ENCODE data around the gene CHCHD2.
"Not testable (repeated sequence)": the region's sequence is repeated elsewhere in the genome, so short reads cannot be mapped to it uniquely, and the experiment has no call there.

CHCHD2 gene

DNA sequence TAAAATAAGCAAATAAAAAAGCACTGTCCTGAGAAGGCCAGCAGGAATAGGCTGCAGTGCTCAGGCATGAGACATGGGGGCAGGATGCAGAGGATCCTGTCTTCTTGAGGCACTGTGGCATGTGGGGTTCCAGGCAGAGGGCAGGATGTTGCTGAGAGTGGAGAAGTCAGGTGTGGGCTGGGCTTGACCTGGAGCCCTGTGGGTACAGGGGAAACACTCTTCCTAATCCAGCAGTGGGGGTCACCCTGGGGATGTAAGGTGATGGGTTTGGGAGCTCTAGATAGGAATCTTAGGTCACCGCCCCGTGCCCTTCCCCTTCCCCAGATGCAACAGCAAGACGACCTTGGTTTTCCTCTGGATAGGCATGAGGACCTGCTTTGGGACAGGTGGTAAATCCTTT, 28.6 kb downstream of the CHCHD2 start:
- Histone ChIP-seq H3K36me3 (peaks cover 64 to 92% (median 74%) of the 10 kb centered on the region in 11 experiments), H3K27me3 (no peaks in the 10 kb centered on the region), H3K4me3 (no peak overlapping the region), H3K9me3 (replicated peaks in 1 of 11) (no peaks in the 10 kb centered on the region), H3K4me1 (peaks cover 22 to 52% (median 42%) of the 10 kb centered on the region in 10 experiments), H4K20me1 (peaks cover 0 to 49% (median 13%) of the 10 kb centered on the region in 11 experiments; a peak in 11 of 22 replicates), H3K4me2 (no peak overlapping the region), H3K9ac (no peak overlapping the region; a peak in 2 of 22 replicates), H3K27ac (peak overlapping the region in 1 of 11 experiments; percentile 53; a peak in 1 of 22 replicates)
- TF ChIP-seq Cebpa-rat (IDR thresholded peaks at IDR 0.05): no peak

DNA sequence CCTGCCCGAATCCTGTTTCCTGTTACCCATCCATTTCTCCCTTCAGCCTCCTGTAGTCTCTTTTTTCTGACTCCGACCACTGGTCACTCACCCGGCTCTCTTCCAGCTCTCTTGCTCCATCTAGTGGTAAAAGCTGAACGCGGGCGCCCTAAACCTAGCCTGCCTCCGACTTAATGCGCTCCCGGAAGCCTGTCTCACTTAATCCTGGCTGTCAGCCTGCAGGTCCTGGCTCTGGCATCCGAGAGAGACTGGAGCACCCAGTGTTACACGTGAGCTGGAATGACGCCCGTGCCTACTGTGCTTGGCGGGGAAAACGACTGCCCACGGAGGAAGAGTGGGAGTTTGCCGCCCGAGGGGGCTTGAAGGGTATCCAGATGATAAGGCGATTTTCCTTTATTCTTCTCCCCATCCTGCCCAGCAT, 31.9 kb downstream of the CHCHD2 start:
- H3K27ac ChIP-seq: no peak overlapping the region
- H3K27me3 ChIP-seq: no peaks in the 10 kb centered on the region
- no peak for TF ChIP-seq Cebpa-rat (IDR thresholded peaks at IDR 0.05)
- H3K36me3 ChIP-seq: peaks cover 64 to 98% (median 83%) of the 10 kb centered on the region in 11 experiments
- no peak overlapping the region for H3K4me3 ChIP-seq
- 0 out of 22 replicates have a peak overlapping the region, but pooled peaks of 1 of the 11 experiments have one; percentile 2 for H3K9ac ChIP-seq
- no peak overlapping the region for H3K4me2 ChIP-seq
- H4K20me1 ChIP-seq: peaks cover 0 to 40% (median 13%) of the 10 kb centered on the region in 11 experiments; a peak in 11 of 22 replicates
- H3K9me3 ChIP-seq (replicated peaks in 1 of 11): no peaks in the 10 kb centered on the region
- H3K4me1 ChIP-seq: peaks cover 10 to 19% (median 17%) of the 10 kb centered on the region in 10 experiments

- Histone ChIP-seq H3K4me2 (0 out of 22 replicates have a peak overlapping the region, but pooled peaks of 2 of the 11 experiments have one; percentile 75 to 81), H4K20me1 (peaks cover 0 to 51% (median 23%) of the 10 kb centered on the region in 11 experiments; a peak in 17 of 22 replicates)
- not testable (repeated sequence) for H3K9ac ChIP-seq
Measured at GRCh38 chr7:56066376-56066775, 39.9 kb downstream of the CHCHD2 start.

DNA sequence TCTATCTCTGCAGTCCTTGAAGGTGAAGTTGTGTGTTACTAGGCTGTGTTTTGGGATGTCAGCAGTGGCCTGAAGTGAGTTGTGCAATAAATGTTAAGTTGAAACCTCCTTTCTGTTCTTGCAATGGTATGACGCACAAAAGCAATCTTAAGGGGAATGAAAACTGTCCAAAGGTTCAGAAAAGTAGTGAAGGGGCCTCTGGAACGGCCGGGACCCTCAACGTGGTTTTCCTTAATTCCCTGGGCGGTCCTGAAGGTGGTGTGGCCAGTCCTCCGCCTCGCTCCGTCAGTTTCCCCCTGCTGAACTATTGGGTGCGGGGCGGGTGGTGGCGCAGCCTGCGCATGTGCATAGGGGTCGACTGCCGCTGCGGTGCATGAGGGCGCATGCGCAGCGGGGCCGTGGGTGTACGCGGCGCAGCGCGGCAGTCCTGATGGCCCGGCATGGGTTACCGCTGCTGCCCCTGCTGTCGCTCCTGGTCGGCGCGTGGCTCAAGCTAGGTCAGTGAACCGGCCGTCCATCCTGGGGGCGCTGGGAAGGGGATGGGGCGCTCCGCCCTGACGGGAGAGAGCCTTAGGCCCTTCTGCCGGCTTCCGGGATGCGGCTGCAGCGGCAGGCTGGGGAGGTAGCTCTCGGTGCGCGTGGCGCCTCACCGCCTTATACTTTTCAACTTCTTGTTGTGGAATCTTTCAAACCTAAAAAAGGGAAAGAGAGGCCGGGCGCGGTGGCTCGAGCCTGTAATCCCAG, 42.2 kb downstream of the CHCHD2 start, which contains the start of gene SUMF2:
SUMF2 (plus strand) TSS at position 405 of the 744 bp plus-strand sequence; CDS start at position 431, 26 bp downstream.
- H3K9ac ChIP-seq: peak within 1 kb of the TSS; percentile 87 to 97 (median 93)
- H3K4me3 ChIP-seq: peak within 1 kb of the TSS; percentile 73 to 88 (median 82)
- H3K4me2 ChIP-seq: peak within 1 kb of the TSS; percentile 67 to 90 (median 82)
- H3K9me3 ChIP-seq (replicated peaks in 1 of 11): no peaks in the 10 kb centered on the region
- peaks cover 43 to 79% (median 69%) of the 10 kb centered on the region in 11 experiments for H3K36me3 ChIP-seq
- H3K27ac ChIP-seq: peak within 1 kb of the TSS; percentile 80 to 97 (median 93)
- H3K27me3 ChIP-seq: no peaks in the 10 kb centered on the region
- H4K20me1 ChIP-seq: peaks cover 0 to 70% (median 40%) of the 10 kb centered on the region in 11 experiments; a peak in 19 of 22 replicates
- H3K4me1 ChIP-seq: peaks cover 36 to 67% (median 54%) of the 10 kb centered on the region in 10 experiments
- peak; percentile 33 to 91 (median 67); a peak in 14 of 22 replicates for TF ChIP-seq Cebpa-rat (IDR thresholded peaks at IDR 0.05)

More at GRCh38 chr7:56066376-56066775, 39.9 kb downstream of the CHCHD2 start:
- H3K27me3 ChIP-seq; H3K4me3 ChIP-seq; H3K27ac ChIP-seq; H3K9me3 ChIP-seq (replicated peaks in 1 of 11): not testable (repeated sequence)
- peaks cover 43 to 79% (median 69%) of the 10 kb centered on the region in 11 experiments for H3K36me3 ChIP-seq
- H3K4me1 ChIP-seq: peaks cover 34 to 44% (median 39%) of the 10 kb centered on the region in 10 experiments

DNA sequence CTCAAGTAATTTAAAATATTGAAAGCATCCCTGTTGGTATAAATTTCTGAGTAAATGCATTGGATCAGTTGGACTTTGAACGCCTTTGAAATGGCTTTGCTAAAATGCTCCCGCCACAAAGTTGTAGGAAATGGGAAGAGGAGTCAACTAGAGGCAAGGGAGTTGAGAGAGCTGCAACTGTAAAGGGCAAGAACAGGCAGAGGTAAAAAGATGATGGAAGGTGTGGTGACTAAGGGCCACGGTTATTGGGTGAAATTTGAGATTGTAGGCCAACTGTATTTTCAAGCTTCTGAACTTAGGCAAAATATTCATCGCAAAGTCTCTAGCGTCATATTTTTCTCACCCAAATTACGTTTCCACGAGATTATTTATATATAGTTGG, 42.8 kb downstream of the CHCHD2 start:
- peak overlapping the region; percentile 67 to 90 (median 82) for H3K4me2 ChIP-seq
- H3K4me1 ChIP-seq: peaks cover 36 to 72% (median 55%) of the 10 kb centered on the region in 10 experiments
- no peak for TF ChIP-seq Cebpa-rat (IDR thresholded peaks at IDR 0.05)
- H3K9ac ChIP-seq: peak overlapping the region; percentile 87 to 97 (median 93)
- H3K27me3 ChIP-seq: no peaks in the 10 kb centered on the region
- H3K4me3 ChIP-seq: peak overlapping the region in 9 of 10 experiments; percentile 73 to 88 (median 82); a peak in 15 of 20 replicates
- peaks cover 43 to 79% (median 69%) of the 10 kb centered on the region in 11 experiments for H3K36me3 ChIP-seq
- H3K27ac ChIP-seq: peak overlapping the region; percentile 80 to 97 (median 93)
- H4K20me1 ChIP-seq: peaks cover 0 to 76% (median 46%) of the 10 kb centered on the region in 11 experiments; a peak in 19 of 22 replicates
- no peaks in the 10 kb centered on the region for H3K9me3 ChIP-seq (replicated peaks in 1 of 11)

DNA sequence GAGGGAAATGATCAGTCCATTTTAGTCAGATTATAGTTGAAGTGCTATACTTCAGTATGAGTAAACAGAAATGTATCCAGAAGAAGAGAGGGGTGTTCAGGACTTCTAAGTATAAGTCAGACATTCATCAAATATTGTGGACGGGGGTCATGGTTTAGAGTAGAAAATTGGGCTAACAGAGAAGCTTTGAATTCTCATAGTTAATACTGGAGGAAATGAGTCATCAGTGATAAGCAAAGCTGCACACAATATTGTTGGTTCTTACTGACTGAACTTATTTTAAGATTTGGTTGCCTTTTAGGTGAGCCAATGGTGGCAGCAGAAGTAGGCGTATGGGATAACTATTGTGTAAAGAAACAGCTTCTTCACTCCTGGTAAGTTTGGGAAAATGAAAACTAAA, 43.9 kb downstream of the CHCHD2 start:
- Histone ChIP-seq H3K27ac (peak overlapping the region; percentile 5 to 97 (median 93); a peak in 21 of 22 replicates), H3K4me3 (peak overlapping the region in 5 of 10 experiments; percentile 2 to 33 (median 13); a peak in 4 of 20 replicates), H3K4me1 (peaks cover 36 to 77% (median 55%) of the 10 kb centered on the region in 10 experiments), H3K36me3 (peaks cover 51 to 79% (median 70%) of the 10 kb centered on the region in 11 experiments), H3K9ac (peak overlapping the region in 9 of 11 experiments; percentile 16 to 95 (median 38); a peak in 11 of 22 replicates), H3K4me2 (peak overlapping the region; percentile 43 to 86 (median 81)), H3K9me3 (replicated peaks in 1 of 11) (no peaks in the 10 kb centered on the region), H4K20me1 (peaks cover 0 to 77% (median 57%) of the 10 kb centered on the region in 11 experiments; a peak in 19 of 22 replicates), H3K27me3 (no peaks in the 10 kb centered on the region)
- TF ChIP-seq Cebpa-rat (IDR thresholded peaks at IDR 0.05): no peak

- peak overlapping the region in 1 of 11 experiments; percentile 91; a peak in 1 of 22 replicates for H3K27ac ChIP-seq
Measured at GRCh38 chr7:56053993-56054392, 52.3 kb downstream of the CHCHD2 start.

GRCh38 chr7:56053379-56053778, 52.9 kb downstream of the CHCHD2 start:
- Histone ChIP-seq H3K27me3 (no peaks in the 10 kb centered on the region), H3K4me1 (peaks cover 38 to 65% (median 45%) of the 10 kb centered on the region in 10 experiments), H3K9ac (peak overlapping the region; percentile 88 to 99 (median 96)), H3K36me3 (peaks cover 56 to 61% (median 59%) of the 10 kb centered on the region in 11 experiments), H4K20me1 (peaks cover 0 to 65% (median 52%) of the 10 kb centered on the region in 11 experiments; a peak in 18 of 22 replicates), H3K4me3 (peak overlapping the region; percentile 82 to 100 (median 96); a peak in 17 of 20 replicates), H3K9me3 (replicated peaks in 1 of 11) (no peaks in the 10 kb centered on the region), H3K27ac (peak overlapping the region in 9 of 11 experiments; percentile 22 to 99 (median 95); a peak in 11 of 22 replicates), H3K4me2 (peak overlapping the region; percentile 81 to 97 (median 90))
- no peak for TF ChIP-seq Cebpa-rat (IDR thresholded peaks at IDR 0.05)

More at GRCh38 chr7:56053993-56054392, 52.3 kb downstream of the CHCHD2 start:
- no peaks in the 10 kb centered on the region for H3K9me3 ChIP-seq (replicated peaks in 1 of 11)
- peaks cover 0 to 71% (median 58%) of the 10 kb centered on the region in 11 experiments; a peak in 18 of 22 replicates for H4K20me1 ChIP-seq
- H3K9ac ChIP-seq: peak overlapping the region in 8 of 11 experiments; percentile 88 to 99 (median 97); a peak in 10 of 22 replicates
- peak overlapping the region in 7 of 10 experiments; percentile 88 to 100 (median 95); a peak in 10 of 20 replicates for H3K4me3 ChIP-seq
- TF ChIP-seq Cebpa-rat (IDR thresholded peaks at IDR 0.05): no peak
- H3K4me1 ChIP-seq: peaks cover 39 to 66% (median 46%) of the 10 kb centered on the region in 10 experiments
- peaks cover 62 to 67% (median 65%) of the 10 kb centered on the region in 11 experiments for H3K36me3 ChIP-seq
- H3K4me2 ChIP-seq: peak overlapping the region; percentile 81 to 97 (median 90)
- H3K27me3 ChIP-seq: no peaks in the 10 kb centered on the region
